Kidney capillary endothelial cell (primary cell): ENCODE results near the gene NDUFB7.
"Not testable (repeated sequence)": the region's sequence is repeated elsewhere in the genome, so short reads cannot be mapped to it uniquely, and the experiment has no call there.

ENCODE experiments used
- DNase-seq: peaks from one replicate; pipeline ENCODE4 v3.0.0-alpha.2; 2018; ENCODE audit warnings: low spot score

Gene NDUFB7

GRCh38 chr19:14571695-14572490, at the start of gene NDUFB7:
NDUFB7 (minus strand) TSS chr19:14572066; CDS start chr19:14572000, 66 bp downstream.
- DNase-seq: peak; percentile 91

GRCh38 chr19:14619404-14619803, 47.5 kb upstream of the NDUFB7 start:
- DNase-seq: no peak

GRCh38 chr19:14616407-14616806, 44.5 kb upstream of the NDUFB7 start:
- no peak for DNase-seq

- DNase-seq: no peak
Measured at GRCh38 chr19:14615623-14616022, 43.8 kb upstream of the NDUFB7 start.

GRCh38 chr19:14614099-14614412, 42.2 kb upstream of the NDUFB7 start:
- no peak for DNase-seq

GRCh38 chr19:14613399-14614098, 41.7 kb upstream of the NDUFB7 start:
- DNase-seq: not testable (repeated sequence)

GRCh38 chr19:14612657-14613056, 40.8 kb upstream of the NDUFB7 start:
- no peak for DNase-seq

GRCh38 chr19:14612242-14612641, 40.4 kb upstream of the NDUFB7 start:
- not testable (repeated sequence) for DNase-seq

- no peak for DNase-seq
Measured at GRCh38 chr19:14611051-14611450, 39.2 kb upstream of the NDUFB7 start.

- DNase-seq: no peak
Measured at GRCh38 chr19:14606627-14607026, 34.8 kb upstream of the NDUFB7 start.

- no peak for DNase-seq
Measured at GRCh38 chr19:14603990-14604387, 32.1 kb upstream of the NDUFB7 start.

GRCh38 chr19:14599548-14600147, 27.8 kb upstream of the NDUFB7 start:
- no peak for DNase-seq

- no peak for DNase-seq
Measured at GRCh38 chr19:14595558-14595957, 23.7 kb upstream of the NDUFB7 start.

- DNase-seq: not testable (repeated sequence)
Measured at GRCh38 chr19:14589433-14589832, 17.6 kb upstream of the NDUFB7 start.

- not testable (repeated sequence) for DNase-seq
Measured at GRCh38 chr19:14585187-14585586, 13.3 kb upstream of the NDUFB7 start.

GRCh38 chr19:14584372-14584771, 12.5 kb upstream of the NDUFB7 start:
- not testable (repeated sequence) for DNase-seq

GRCh38 chr19:14582894-14583340, 11.1 kb upstream of the NDUFB7 start, which contains the start of gene CLEC17A:
CLEC17A (plus strand) TSS chr19:14583084; CDS start chr19:14583161, 77 bp downstream.
- no peak for DNase-seq

GRCh38 chr19:14580623-14581237, 8.9 kb upstream of the NDUFB7 start:
- DNase-seq: no peak

- DNase-seq: no peak
Measured at GRCh38 chr19:14577885-14578427, 6.1 kb upstream of the NDUFB7 start.

GRCh38 chr19:14577264-14577663, 5.4 kb upstream of the NDUFB7 start:
- no peak for DNase-seq

- no peak for DNase-seq
Measured at GRCh38 chr19:14576363-14576762, 4.5 kb upstream of the NDUFB7 start.

GRCh38 chr19:14575428-14575980, 3.6 kb upstream of the NDUFB7 start:
- no peak for DNase-seq
